Heart left ventricle (tissue), 13 donors: Measurements from ENCODE around the gene FAM20C.

ENCODE experiments used
- CTCF ChIP-seq, 12 donors: fragments of 200-600 bp; sonication (generic) in 4 of 12; IDR thresholded peaks; one replicate each; pipeline versions ENCODE4 v1.5.0 to v1.8.0; 2018 to 2022; ENCODE audit warnings: antibody characterized with exemption in 12 of 12, mild to moderate bottlenecking in 5 of 12
- POLR2A ChIP-seq, 2 donors: fragments of 450-650 bp; IDR thresholded peaks; one replicate each; pipeline ENCODE4 v1.6.1; 2017; ENCODE audit warnings: antibody characterized with exemption in 2 of 2, mild to moderate bottlenecking in 2 of 2, moderate library complexity in 2 of 2
- donor health status: ischemic (EF 13 %, LVEDD 7.1; RV severe dilation, severe dysfunction).
- donor health status: DM: no; HTN: yes; CAD: no.
- donor health status: DM: no; HTN: no; CAD: no.
- donor health status: ischemic (EF 25% LVEDD 6.9; RV normal size, moderate dysfunction).
- donor health status: ischemic (EF 25% LVEDD 5.7; RV mildly dilated, moderate dysfunction).
- donor health status: ischemic (EF 35%, LVEDD 5.7; RV mildly dilated, moderate dysfunction).
- donor health status: nonischemic (EF 11% LVEDD 7.7; RV severe dilation, severe dysfunction).
- donor health status: DM: yes; HTN: yes; CAD: no.
- donor health status: PGD.
- donor health status: ischemic (EF 29% LVEDD 5.4; RV normal size, mild dysfunction).
- donor health status: nonischemic (EF 23%, LVEDD 6.1; RV moderate dilation, normal function).

GRCh38 chr7:197413-198335 is 5.3 kb downstream of the FAM20C start:
- TF ChIP-seq POLR2A (IDR thresholded peaks at IDR 0.05): no peak
- TF ChIP-seq CTCF (IDR thresholded peaks at IDR 0.05): no peak
